ENCODE data around the gene CSGALNACT2. TPM values are rescaled to one million over a fixed set of nuclear protein-coding genes. Genes with fewer than 3 reads are reported as not detected.

The CSGALNACT2 gene
- total and polyA plus RNA-seq, 9 of the 15 experiments (the other 6 are each of a cell fraction or from before 2014, with no cell fraction given): 1.4 to 7.3 (median 3.5) TPM

DNA sequence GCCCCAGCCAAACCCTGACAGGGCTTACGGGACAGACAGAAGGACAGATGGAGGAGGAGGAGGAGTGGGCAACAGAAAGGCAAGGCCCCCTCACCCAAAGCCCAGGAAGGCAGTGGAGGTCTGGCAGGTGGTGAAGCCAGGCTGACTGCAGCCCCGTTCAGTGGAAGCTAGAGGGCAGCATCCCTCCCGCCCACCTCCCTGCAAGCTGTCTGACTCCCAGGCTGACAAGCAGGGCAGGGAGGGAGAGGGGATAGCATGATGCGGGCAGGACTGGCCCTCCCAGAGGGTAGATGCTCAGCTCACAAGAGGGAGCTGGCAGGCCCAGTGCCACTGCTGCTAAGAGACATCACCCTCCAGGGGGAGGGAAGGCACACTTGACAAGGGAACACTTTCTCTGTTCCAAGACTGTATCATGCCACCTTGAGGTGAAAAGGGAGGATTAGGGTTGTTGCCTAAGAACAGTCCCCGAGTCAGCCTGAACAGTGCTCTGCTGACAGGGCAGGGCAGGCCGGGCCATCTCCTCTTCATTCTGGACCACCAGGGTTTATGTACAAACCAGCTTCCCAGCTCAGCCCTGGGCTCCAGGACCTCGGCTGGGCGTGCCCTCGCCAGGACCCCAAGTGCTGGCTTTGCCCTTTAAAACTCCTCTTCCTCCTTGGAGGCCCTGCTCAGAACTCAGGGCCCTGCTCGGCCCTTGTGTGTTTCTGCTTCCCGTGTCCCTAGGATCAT lies 66.9 kb downstream of the CSGALNACT2 start (continued):
- TF ChIP-seq KLF16 (IDR thresholded peaks at IDR 0.05): 0 out of 2 replicates have a peak, but pooled peaks have one; percentile 52
- TF ChIP-seq HDAC8 (tag; IDR thresholded peaks at IDR 0.05): no peak
- TF ChIP-seq FOXK1 (CRISPR knock-in tag; IDR thresholded peaks at IDR 0.05; ENCODE audit: borderline replicate concordance): no peak
- TF ChIP-seq MYC (IDR thresholded peaks at IDR 0.05; ENCODE audit: low read depth, low read length): no peak
- TF ChIP-seq MYC (CRISPR knock-in tag; IDR thresholded peaks at IDR 0.05; ENCODE audit: borderline replicate concordance, low read depth): no peak
- no peak for TF ChIP-seq PBX2 (CRISPR knock-in tag; IDR thresholded peaks at IDR 0.05; ENCODE audit: low read depth)
- no peak for TF ChIP-seq PBX2 (tag; conservative IDR thresholded peaks at IDR 0.05; ENCODE audit: low read depth)
- TF ChIP-seq TCFL5 (CRISPR knock-in tag; conservative IDR thresholded peaks at IDR 0.05): no peak
- no peak for TF ChIP-seq PHF21A (IDR thresholded peaks at IDR 0.05; ENCODE audit: borderline replicate concordance, low read depth)
- no peak for TF ChIP-seq KDM1A (IDR thresholded peaks at IDR 0.05)
- no peak for TF ChIP-seq MXI1 (IDR thresholded peaks at IDR 0.05; ENCODE audit: low read depth, low read length)
- no peak for TF ChIP-seq RBM15 (IDR thresholded peaks at IDR 0.05; ENCODE audit: insufficient read depth, low read length)
- TF ChIP-seq MBD1 (CRISPR knock-in tag; IDR thresholded peaks at IDR 0.05): no peak
- TF ChIP-seq NFRKB (IDR thresholded peaks at IDR 0.05; ENCODE audit: low read depth): no peak
- TF ChIP-seq TCF3 (CRISPR knock-in tag; IDR thresholded peaks at IDR 0.05): no peak
- TF ChIP-seq HNRNPK (IDR thresholded peaks at IDR 0.05; ENCODE audit: low read depth, low read length, poor library complexity, severe bottlenecking): no peak
- no peak for TF ChIP-seq TSC22D4 (tag; IDR thresholded peaks at IDR 0.05)
- TF ChIP-seq ZNF175 (CRISPR knock-in tag; IDR thresholded peaks at IDR 0.05; ENCODE audit: low read depth): no peak
- no peak for TF ChIP-seq GATAD2A (IDR thresholded peaks at IDR 0.05)
- no peak for TF ChIP-seq ZNF551 (CRISPR knock-in tag; IDR thresholded peaks at IDR 0.05)
- no peak for TF ChIP-seq ZNF232 (CRISPR knock-in tag; IDR thresholded peaks at IDR 0.05)
- TF ChIP-seq CTBP1 (IDR thresholded peaks at IDR 0.05; ENCODE audit: borderline replicate concordance): no peak
- TF ChIP-seq SP2 (IDR thresholded peaks at IDR 0.05; ENCODE audit: extremely low read depth, low read depth, low read length, poor library complexity, severe bottlenecking): no peak
- TF ChIP-seq FOXA3 (CRISPR knock-in tag; conservative IDR thresholded peaks at IDR 0.05 in 1 of 2, IDR thresholded peaks at IDR 0.05 in 1 of 2): no peak
- no peak for TF ChIP-seq NFXL1 (CRISPR knock-in tag; IDR thresholded peaks at IDR 0.05)
- TF ChIP-seq ASH1L (IDR thresholded peaks at IDR 0.05; ENCODE audit: borderline replicate concordance, low read depth, partially characterized antibody): no peak
